ENCODE results near the gene MT1HL1. TPM values are rescaled to one million over a fixed set of nuclear protein-coding genes. Genes with fewer than 3 reads are reported as not detected.

MT1HL1 gene
- total RNA-seq, 2 experiments from 2014 or later = not detected

- Mint-ChIP-seq H3K4me1 (ENCODE audit: low read depth) (no peaks in the 10 kb centered on the region), H3K4me3 (no peak overlapping the region), H3K27ac (no peak overlapping the region), H3K27me3 (no peaks in the 10 kb centered on the region), H3K9me3 (peaks cover 5% of the 10 kb centered on the region), H3K36me3 (ENCODE audit: low read depth) (no peaks in the 10 kb centered on the region)
- no peak for DNase-seq
- ChIA-PET CTCF (no interaction called here), POLR2A (no interaction called here)
- TF ChIP-seq, protein P1, sequence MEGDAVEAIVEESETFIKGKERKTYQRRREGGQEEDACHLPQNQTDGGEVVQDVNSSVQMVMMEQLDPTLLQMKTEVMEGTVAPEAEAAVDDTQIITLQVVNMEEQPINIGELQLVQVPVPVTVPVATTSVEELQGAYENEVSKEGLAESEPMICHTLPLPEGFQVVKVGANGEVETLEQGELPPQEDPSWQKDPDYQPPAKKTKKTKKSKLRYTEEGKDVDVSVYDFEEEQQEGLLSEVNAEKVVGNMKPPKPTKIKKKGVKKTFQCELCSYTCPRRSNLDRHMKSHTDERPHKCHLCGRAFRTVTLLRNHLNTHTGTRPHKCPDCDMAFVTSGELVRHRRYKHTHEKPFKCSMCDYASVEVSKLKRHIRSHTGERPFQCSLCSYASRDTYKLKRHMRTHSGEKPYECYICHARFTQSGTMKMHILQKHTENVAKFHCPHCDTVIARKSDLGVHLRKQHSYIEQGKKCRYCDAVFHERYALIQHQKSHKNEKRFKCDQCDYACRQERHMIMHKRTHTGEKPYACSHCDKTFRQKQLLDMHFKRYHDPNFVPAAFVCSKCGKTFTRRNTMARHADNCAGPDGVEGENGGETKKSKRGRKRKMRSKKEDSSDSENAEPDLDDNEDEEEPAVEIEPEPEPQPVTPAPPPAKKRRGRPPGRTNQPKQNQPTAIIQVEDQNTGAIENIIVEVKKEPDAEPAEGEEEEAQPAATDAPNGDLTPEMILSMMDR (IDR thresholded peaks at IDR 0.05) = no peak
- intact Hi-C loops (cut with micrococcal nuclease) = no loop called here
- no peak for ATAC-seq
Measured at GRCh38 chr1:236994450-236994849, 9.8 kb downstream of the MT1HL1 start.

DNA sequence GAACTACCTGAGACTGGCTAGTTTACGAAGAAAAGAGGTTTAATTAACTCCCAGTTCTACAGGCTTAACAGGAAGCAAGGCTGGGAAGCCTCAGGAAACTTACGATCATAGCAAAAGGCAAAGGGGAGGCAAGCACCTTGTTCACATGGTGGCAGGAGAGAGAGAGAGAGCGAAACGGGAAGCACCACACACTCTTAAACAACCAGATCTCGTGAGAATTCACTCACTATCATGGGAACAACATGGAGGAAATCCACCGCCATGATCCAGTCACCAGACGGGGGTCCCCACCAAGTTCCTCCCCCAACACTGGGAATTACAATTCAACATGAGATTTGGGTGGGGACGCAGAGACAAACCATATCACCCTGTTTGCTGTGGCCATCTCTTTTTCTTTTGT lies 11.8 kb downstream of the MT1HL1 start:
- CTCF ChIA-PET = no interaction called here
- H3K4me3 Mint-ChIP-seq = no peak overlapping the region
- ATAC-seq = no peak
- no peak overlapping the region for H3K27ac Mint-ChIP-seq
- POLR2A ChIA-PET = no interaction called here
- H3K36me3 Mint-ChIP-seq (ENCODE audit: low read depth) = no peaks in the 10 kb centered on the region
- no peak for DNase-seq
- peaks cover 5% of the 10 kb centered on the region for H3K9me3 Mint-ChIP-seq
- intact Hi-C loops (cut with micrococcal nuclease) = no loop called here
- no peaks in the 10 kb centered on the region for H3K4me1 Mint-ChIP-seq (ENCODE audit: low read depth)
- TF ChIP-seq, protein P1 (IDR thresholded peaks at IDR 0.05) = no peak
- H3K27me3 Mint-ChIP-seq = no peaks in the 10 kb centered on the region

GRCh38 chr1:236990052-236990445 lies 14.2 kb downstream of the MT1HL1 start:
- H3K9me3 Mint-ChIP-seq = peaks cover 5% of the 10 kb centered on the region
- intact Hi-C loops (cut with micrococcal nuclease) = no loop called here
- DNase-seq = no peak
- CTCF ChIA-PET = no interaction called here
- no peak for ATAC-seq
- POLR2A ChIA-PET = no interaction called here
- no peaks in the 10 kb centered on the region for H3K4me1 Mint-ChIP-seq (ENCODE audit: low read depth)
- H3K36me3 Mint-ChIP-seq (ENCODE audit: low read depth) = no peaks in the 10 kb centered on the region
- no peak overlapping the region for H3K27ac Mint-ChIP-seq
- no peak overlapping the region for H3K4me3 Mint-ChIP-seq
- no peaks in the 10 kb centered on the region for H3K27me3 Mint-ChIP-seq
- TF ChIP-seq, protein P1 (IDR thresholded peaks at IDR 0.05) = no peak

DNA sequence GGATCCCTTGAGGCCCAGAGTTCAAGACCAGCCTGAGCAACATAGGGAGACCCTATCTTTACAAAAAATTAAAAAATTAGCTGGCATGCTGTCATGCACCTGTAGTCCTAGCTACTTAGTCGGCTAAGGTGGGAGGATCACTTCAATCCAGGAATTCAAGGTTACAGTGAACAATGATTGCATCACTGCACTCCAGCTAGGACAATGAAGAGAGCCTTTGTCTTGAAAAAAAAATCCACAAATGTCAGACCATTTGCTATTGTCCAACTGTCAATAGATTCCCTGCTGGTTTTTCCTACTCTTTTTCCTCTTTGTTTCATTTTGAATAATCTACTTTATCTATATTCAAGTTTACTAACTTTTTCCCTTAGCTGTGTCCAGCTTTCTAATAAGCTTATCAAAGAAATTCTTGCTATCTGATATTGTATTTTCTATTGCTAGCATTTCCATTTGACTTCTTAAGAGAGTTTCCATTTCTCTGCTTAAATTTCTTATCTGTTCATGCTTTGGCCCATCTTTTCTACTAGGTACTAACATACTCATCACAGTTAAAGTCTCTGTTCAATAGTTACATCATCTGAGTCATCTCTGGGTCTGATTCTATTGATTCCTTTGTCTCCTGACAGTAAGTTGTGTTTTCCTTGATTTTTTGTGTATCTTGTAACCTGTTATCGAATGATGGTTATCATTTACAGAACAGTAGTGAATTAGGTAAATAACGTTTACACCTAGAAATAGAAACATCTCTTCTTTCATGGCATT lies 14.8 kb downstream of the MT1HL1 start:
- no peak overlapping the region for H3K27ac Mint-ChIP-seq
- intact Hi-C loops (cut with micrococcal nuclease) = no loop called here
- peaks cover 5% of the 10 kb centered on the region for H3K9me3 Mint-ChIP-seq
- no peaks in the 10 kb centered on the region for H3K36me3 Mint-ChIP-seq (ENCODE audit: low read depth)
- TF ChIP-seq, protein P1 (IDR thresholded peaks at IDR 0.05) = no peak
- H3K4me3 Mint-ChIP-seq = no peak overlapping the region
- DNase-seq = no peak
- POLR2A ChIA-PET = no interaction called here
- no peaks in the 10 kb centered on the region for H3K27me3 Mint-ChIP-seq
- CTCF ChIA-PET = no interaction called here
- ATAC-seq = no peak
- no peaks in the 10 kb centered on the region for H3K4me1 Mint-ChIP-seq (ENCODE audit: low read depth)

GRCh38 chr1:236983818-236984217 lies 20.4 kb downstream of the MT1HL1 start:
- no peaks in the 10 kb centered on the region for H3K4me1 Mint-ChIP-seq (ENCODE audit: low read depth)
- H3K27me3 Mint-ChIP-seq = no peaks in the 10 kb centered on the region
- POLR2A ChIA-PET = no interaction called here
- H3K27ac Mint-ChIP-seq = no peak overlapping the region
- intact Hi-C loops (cut with micrococcal nuclease) = no loop called here
- no peaks in the 10 kb centered on the region for H3K36me3 Mint-ChIP-seq (ENCODE audit: low read depth)
- CTCF ChIA-PET = no interaction called here
- no peak for ATAC-seq
- no peaks in the 10 kb centered on the region for H3K9me3 Mint-ChIP-seq
- TF ChIP-seq, protein P1 (IDR thresholded peaks at IDR 0.05) = no peak
- DNase-seq = no peak
- H3K4me3 Mint-ChIP-seq = no peak overlapping the region

Data from activated CD8-positive, alpha-beta T cell treated with anti-CD3 and anti-CD28 coated beads for 36 hours (primary cell).